Caco-2 (cell line): ENCODE measurements around the gene HNRNPC. TPM values are rescaled to one million over a fixed set of nuclear protein-coding genes. Genes with fewer than 3 reads are reported as not detected.

ENCODE experiments used
- BruUV-seq: library from RNA; stranded (reverse); fragments of 400-500 nt; replicated peaks from 2 replicates; lab custom pipeline; 2021; lab: Mats Ljungman, UMichigan
- CTCF ChIA-PET: fragments of 300-600 bp; sonication (Branson Sonifier 250); formaldehyde crosslinking; loops from one replicate; lab custom pipeline; 2022; ENCODE audit warnings: antibody characterized with exemption; lab: Charles Lee
- POLR2A ChIA-PET: fragments of 300-600 bp; sonication (Branson Sonifier 250); formaldehyde crosslinking; loops from one replicate; lab custom pipeline; 2022; ENCODE audit warnings: antibody characterized with exemption; lab: Charles Lee
- DNase-seq, 2 experiments: peaks; one replicate each; pipeline versions ENCODE4 v3.0.0 to v3.0.0-alpha.2; 2020 to 2022
- H3K27me3 ChIP-seq: replicated peaks from 2 replicates; pipeline ENCODE4 v1.6.0; 2011; ENCODE audit warnings: low read length; ENCODE audit not compliant: control insufficient read depth, insufficient read depth
- H3K36me3 ChIP-seq: 2 replicates; pipeline ENCODE4 v1.5.1; 2011; ENCODE audit warnings: low read length; ENCODE audit not compliant: control insufficient read depth, insufficient read depth
- H3K4me1 ChIP-seq: fragments of 250-450 bp; sonication (Bioruptor Pico); 2 replicates; pipeline ENCODE4 v1.5.1; 2020; ENCODE audit warnings: mild to moderate bottlenecking
- H3K4me3 ChIP-seq: 2 replicates; pipeline ENCODE4 v1.5.1; 2011; ENCODE audit warnings: low read depth, mild to moderate bottlenecking, control low read depth, low read length
- H3K9me3 ChIP-seq: fragments of 250-450 bp; sonication (Bioruptor Pico); 2 replicates; pipeline ENCODE4 v1.5.1; 2020; ENCODE audit warnings: mild to moderate bottlenecking, moderate library complexity
- H3K27ac Mint-ChIP-seq: one replicate; pipeline ENCODE4 v1.8.0; 2022; ENCODE audit warnings: mixed read lengths; ENCODE audit not compliant: unreplicated experiment
- H3K27me3 Mint-ChIP-seq: one replicate; pipeline ENCODE4 v1.8.0; 2022; ENCODE audit warnings: mixed read lengths; ENCODE audit not compliant: insufficient read depth, unreplicated experiment
- H3K36me3 Mint-ChIP-seq: one replicate; pipeline ENCODE4 v1.8.0; 2022; ENCODE audit warnings: mild to moderate bottlenecking, mixed read lengths; ENCODE audit not compliant: insufficient read depth, unreplicated experiment
- H3K4me1 Mint-ChIP-seq: one replicate; pipeline ENCODE4 v1.8.0; 2022; ENCODE audit warnings: low read depth, mixed read lengths; ENCODE audit not compliant: unreplicated experiment
- H3K4me3 Mint-ChIP-seq: one replicate; pipeline ENCODE4 v1.8.0; 2022; ENCODE audit warnings: mild to moderate bottlenecking, moderate library complexity, mixed read lengths; ENCODE audit not compliant: unreplicated experiment
- H3K9me3 Mint-ChIP-seq: one replicate; pipeline ENCODE4 v1.8.0; 2022; ENCODE audit warnings: mixed read lengths; ENCODE audit not compliant: unreplicated experiment
- intact Hi-C: fragments of 100-400 bp; cut with micrococcal nuclease; formaldehyde crosslinking; loops from one replicate; pipeline ENCODE4 v1.10.0; 2022; ENCODE audit not compliant: unreplicated experiment
- total RNA-seq: library from RNA; stranded (reverse); gene quantifications from 2 replicates; pipeline ENCODE4 v1.2.3, GENCODE V29; 2022
- TF ChIP-seq, protein P1 (sequence below), 2 experiments: fragments of 200-600 bp in 1 of 2; IDR thresholded peaks; 1 replicate in 1 of 2; 2 replicates in 1 of 2; pipeline versions ENCODE4 v1.5.1 to v1.8.0; 2011 to 2022; ENCODE audit warnings: antibody characterized with exemption in 1 of 2, control low read depth in 1 of 2, inconsistent platforms in 1 of 2, low read depth in 1 of 2, low read length in 1 of 2, mild to moderate bottlenecking in 1 of 2, moderate library complexity in 1 of 2; ENCODE audit not compliant: insufficient read depth in 1 of 2, severe bottlenecking in 1 of 2, unreplicated experiment in 1 of 2

HNRNPC gene
- total RNA-seq, 1 experiment from 2014 or later = 512 TPM

DNA sequence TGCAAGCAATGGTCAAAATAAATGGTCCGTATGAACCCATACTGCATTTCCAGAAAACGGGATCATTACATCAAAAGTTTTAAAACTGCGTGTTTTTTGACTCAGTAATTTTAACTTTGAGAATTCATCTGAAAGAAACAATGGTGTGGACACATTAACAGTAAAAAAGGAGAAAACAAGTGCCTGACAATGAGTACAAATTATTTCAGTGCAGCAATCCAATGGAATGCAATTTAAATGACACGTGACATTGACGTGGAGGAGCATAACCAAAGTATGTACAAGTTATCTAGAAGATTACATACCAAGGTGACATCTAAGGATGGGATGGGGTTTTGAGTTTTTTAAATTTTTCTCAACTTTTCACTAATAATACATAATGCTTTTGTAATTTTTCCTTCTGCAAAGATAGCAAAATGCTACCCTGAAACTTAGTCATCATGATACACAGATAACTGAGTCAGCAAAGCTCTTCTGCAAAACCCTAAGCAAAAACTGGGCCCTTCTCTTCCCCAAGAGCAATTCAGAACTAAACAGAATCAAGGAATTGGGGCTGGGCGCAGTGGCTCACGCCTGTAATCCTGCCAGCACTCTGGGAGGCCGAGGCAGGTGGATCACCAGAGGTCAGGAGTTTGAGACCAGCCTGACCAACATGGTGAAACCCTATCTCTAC, 20.4 kb downstream of the HNRNPC start:
- CTCF ChIA-PET = no interaction called here
- Mint-ChIP-seq H3K4me3 (no peak overlapping the region), H3K4me1 (no peaks in the 10 kb centered on the region), H3K36me3 (peaks cover 99% of the 10 kb centered on the region), H3K9me3 (no peaks in the 10 kb centered on the region), H3K27ac (no peak overlapping the region), H3K27me3 (no peaks in the 10 kb centered on the region)
- Histone ChIP-seq H3K9me3 (no peaks in the 10 kb centered on the region), H3K4me3 (no peak overlapping the region), H3K27me3 (no peaks in the 10 kb centered on the region), H3K4me1 (peaks cover 16% of the 10 kb centered on the region; the same call in 1 of the 2 replicates), H3K36me3 (peaks cover 1% of the 10 kb centered on the region)
- intact Hi-C loops = no loop called here
- no peak for DNase-seq
- BruUV-seq = no TSS peak
- TF ChIP-seq, protein P1, sequence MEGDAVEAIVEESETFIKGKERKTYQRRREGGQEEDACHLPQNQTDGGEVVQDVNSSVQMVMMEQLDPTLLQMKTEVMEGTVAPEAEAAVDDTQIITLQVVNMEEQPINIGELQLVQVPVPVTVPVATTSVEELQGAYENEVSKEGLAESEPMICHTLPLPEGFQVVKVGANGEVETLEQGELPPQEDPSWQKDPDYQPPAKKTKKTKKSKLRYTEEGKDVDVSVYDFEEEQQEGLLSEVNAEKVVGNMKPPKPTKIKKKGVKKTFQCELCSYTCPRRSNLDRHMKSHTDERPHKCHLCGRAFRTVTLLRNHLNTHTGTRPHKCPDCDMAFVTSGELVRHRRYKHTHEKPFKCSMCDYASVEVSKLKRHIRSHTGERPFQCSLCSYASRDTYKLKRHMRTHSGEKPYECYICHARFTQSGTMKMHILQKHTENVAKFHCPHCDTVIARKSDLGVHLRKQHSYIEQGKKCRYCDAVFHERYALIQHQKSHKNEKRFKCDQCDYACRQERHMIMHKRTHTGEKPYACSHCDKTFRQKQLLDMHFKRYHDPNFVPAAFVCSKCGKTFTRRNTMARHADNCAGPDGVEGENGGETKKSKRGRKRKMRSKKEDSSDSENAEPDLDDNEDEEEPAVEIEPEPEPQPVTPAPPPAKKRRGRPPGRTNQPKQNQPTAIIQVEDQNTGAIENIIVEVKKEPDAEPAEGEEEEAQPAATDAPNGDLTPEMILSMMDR (IDR thresholded peaks at IDR 0.05; ENCODE audit: insufficient read depth in 1 of 2, low read depth in 1 of 2, low read length in 1 of 2, severe bottlenecking in 1 of 2, unreplicated experiment in 1 of 2) = no peak
- POLR2A ChIA-PET = no interaction called here

DNA sequence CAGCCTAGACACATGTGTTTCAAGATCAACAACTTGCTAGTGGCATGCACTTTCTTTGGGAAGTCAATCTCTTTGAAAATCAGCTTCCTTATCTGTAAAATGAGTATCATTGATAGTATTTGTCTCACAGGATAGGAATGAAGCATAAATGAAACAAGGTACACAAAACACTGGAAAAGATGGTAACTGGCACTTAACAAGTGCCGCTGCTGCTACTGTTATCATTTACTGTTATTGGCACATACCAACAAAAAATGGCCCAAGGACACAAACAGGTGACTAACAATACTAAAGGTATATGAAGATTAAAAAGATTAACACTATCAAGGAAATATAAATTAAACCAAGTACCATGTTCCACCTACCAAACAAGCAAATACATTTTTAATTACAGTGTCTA, 20.9 kb downstream of the HNRNPC start:
- H3K9me3 ChIP-seq = no peaks in the 10 kb centered on the region
- POLR2A ChIA-PET = no interaction called here
- H3K4me1 Mint-ChIP-seq = no peaks in the 10 kb centered on the region
- H3K9me3 Mint-ChIP-seq = no peaks in the 10 kb centered on the region
- TF ChIP-seq, protein P1 (IDR thresholded peaks at IDR 0.05; ENCODE audit: insufficient read depth in 1 of 2, low read depth in 1 of 2, low read length in 1 of 2, severe bottlenecking in 1 of 2, unreplicated experiment in 1 of 2) = no peak
- H3K27me3 ChIP-seq = no peaks in the 10 kb centered on the region
- DNase-seq = no peak
- peaks cover 99% of the 10 kb centered on the region for H3K36me3 Mint-ChIP-seq
- no TSS peak for BruUV-seq
- intact Hi-C loops = no loop called here
- peaks cover 1% of the 10 kb centered on the region for H3K36me3 ChIP-seq
- H3K27me3 Mint-ChIP-seq = no peaks in the 10 kb centered on the region
- peaks cover 16% of the 10 kb centered on the region; the same call in 1 of the 2 replicates for H3K4me1 ChIP-seq
- no peak overlapping the region for H3K27ac Mint-ChIP-seq
- CTCF ChIA-PET = no interaction called here
- H3K4me3 Mint-ChIP-seq = no peak overlapping the region
- H3K4me3 ChIP-seq = no peak overlapping the region

DNA sequence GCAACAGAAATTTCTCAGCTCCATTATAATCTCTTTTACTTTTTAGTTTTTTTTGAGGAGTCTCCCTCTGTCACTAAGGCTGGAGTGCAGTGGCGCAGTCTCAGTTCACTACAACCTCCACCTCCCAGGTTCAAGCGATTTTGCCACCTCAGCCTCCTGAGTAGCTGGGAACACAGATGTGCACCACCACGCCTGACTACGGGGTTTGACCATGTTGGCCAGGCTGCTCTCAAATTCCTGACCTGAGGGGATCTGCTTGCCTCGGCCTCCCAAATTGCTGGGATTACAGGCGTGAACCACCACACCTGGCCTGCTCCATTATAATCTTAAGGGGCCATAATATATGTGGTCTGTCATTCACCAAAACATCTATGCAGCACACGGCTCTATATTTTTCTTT, 23.4 kb downstream of the HNRNPC start:
- POLR2A ChIA-PET = no interaction called here
- no peak overlapping the region for H3K4me3 ChIP-seq
- H3K27me3 ChIP-seq = no peaks in the 10 kb centered on the region
- no peak for DNase-seq
- no TSS peak for BruUV-seq
- no peaks in the 10 kb centered on the region; the same call in 1 of the 2 replicates for H3K36me3 ChIP-seq
- intact Hi-C loops = no loop called here
- Mint-ChIP-seq H3K9me3 (no peaks in the 10 kb centered on the region), H3K4me1 (no peaks in the 10 kb centered on the region), H3K4me3 (no peak overlapping the region), H3K36me3 (peaks cover 97% of the 10 kb centered on the region), H3K27me3 (no peaks in the 10 kb centered on the region), H3K27ac (no peak overlapping the region)
- no peaks in the 10 kb centered on the region for H3K9me3 ChIP-seq
- peaks cover 16% of the 10 kb centered on the region; the same call in 1 of the 2 replicates for H3K4me1 ChIP-seq
- TF ChIP-seq, protein P1 (IDR thresholded peaks at IDR 0.05; ENCODE audit: insufficient read depth in 1 of 2, low read depth in 1 of 2, low read length in 1 of 2, severe bottlenecking in 1 of 2, unreplicated experiment in 1 of 2) = no peak
- CTCF ChIA-PET = interaction anchor here (0.7 kb wide), 1 partner anchor 212 kb away, joined by 3 read pairs; no protein-coding TSS in a partner anchor
